GM23338 (cell line): ENCODE measurements around the gene HCN2. TPM values are rescaled to one million over a fixed set of nuclear protein-coding genes. Genes with fewer than 3 reads are reported as not detected.

ENCODE experiments used
- ATAC-seq: fragments of 200-7000 bp; cut with Tn5 transposase; 3 replicates; pipeline ENCODE4 v1.9.1; 2020
- DNase-seq: peaks from one replicate; pipeline ENCODE4 v3.0.0-alpha.2; 2015; ENCODE audit warnings: low spot score
- H2AFZ ChIP-seq: fragments of 200-600 bp; sonication (generic); 2 replicates; pipeline ENCODE4 v1.8.0; 2016; ENCODE audit warnings: antibody characterized with exemption, mild to moderate bottlenecking, moderate library complexity
- H3F3A ChIP-seq: fragments of 200-600 bp; sonication (generic); replicated peaks from 2 replicates; pipeline ENCODE4 v1.8.0; 2017; ENCODE audit warnings: antibody characterized with exemption, mixed run types, low read depth
- H3K27ac ChIP-seq: fragments of 200-600 bp; sonication (generic); 2 replicates; pipeline ENCODE4 v1.6.1; 2016; ENCODE audit warnings: low read depth
- H3K27me3 ChIP-seq: fragments of 200-600 bp; sonication (generic); 2 replicates; pipeline ENCODE4 v1.8.0; 2016; ENCODE audit warnings: mild to moderate bottlenecking, mixed run types, moderate library complexity; ENCODE audit not compliant: insufficient read depth
- H3K36me3 ChIP-seq: fragments of 200-600 bp; sonication (generic); 2 replicates; pipeline ENCODE4 v1.8.0; 2016; ENCODE audit warnings: mild to moderate bottlenecking; ENCODE audit not compliant: insufficient read depth
- H3K4me1 ChIP-seq: fragments of 200-600 bp; sonication (generic); 2 replicates; pipeline ENCODE4 v1.8.0; 2016; ENCODE audit warnings: mild to moderate bottlenecking, moderate library complexity; ENCODE audit not compliant: insufficient read depth
- H3K4me2 ChIP-seq: fragments of 200-600 bp; sonication (generic); 2 replicates; pipeline ENCODE4 v1.7.1; 2017; ENCODE audit warnings: mixed run types
- H3K4me3 ChIP-seq: fragments of 200-600 bp; sonication (generic); 2 replicates; pipeline ENCODE4 v1.6.1; 2016; ENCODE audit warnings: mixed run types
- H3K79me2 ChIP-seq: fragments of 200-600 bp; sonication (generic); replicated peaks from 2 replicates; pipeline ENCODE4 v1.8.0; 2017; ENCODE audit warnings: mild to moderate bottlenecking; ENCODE audit not compliant: insufficient read depth
- H3K9me2 ChIP-seq: fragments of 200-600 bp; sonication (generic); 2 replicates; pipeline ENCODE4 v1.8.0; 2017; ENCODE audit not compliant: insufficient read depth
- H4K20me1 ChIP-seq: fragments of 200-600 bp; sonication (generic); replicated peaks from 2 replicates; pipeline ENCODE4 v1.8.0; 2017; ENCODE audit warnings: mild to moderate bottlenecking; ENCODE audit not compliant: insufficient read depth
- H3K27ac Mint-ChIP-seq: 2 replicates; pipeline ENCODE4 v1.8.0; 2020; ENCODE audit warnings: inconsistent platforms, mild to moderate bottlenecking, moderate library complexity, mixed read lengths
- H3K27me3 Mint-ChIP-seq: 3 replicates; pipeline ENCODE4 v1.8.0; 2022; ENCODE audit warnings: low read depth, mild to moderate bottlenecking, moderate library complexity, mixed read lengths, inconsistent platforms; ENCODE audit not compliant: insufficient read depth, poor library complexity
- H3K36me3 Mint-ChIP-seq: 3 replicates; pipeline ENCODE4 v1.8.0; 2021; ENCODE audit warnings: low read depth, mild to moderate bottlenecking, inconsistent platforms, moderate library complexity, mixed read lengths
- H3K4me1 Mint-ChIP-seq: 3 replicates; pipeline ENCODE4 v1.8.0; 2020; ENCODE audit warnings: mild to moderate bottlenecking, inconsistent platforms, mixed read lengths
- H3K4me3 Mint-ChIP-seq: 3 replicates; pipeline ENCODE4 v1.8.0; 2021; ENCODE audit warnings: moderate library complexity, mild to moderate bottlenecking, inconsistent platforms, mixed read lengths
- H3K9me3 Mint-ChIP-seq: 3 replicates; pipeline ENCODE4 v1.8.0; 2020; ENCODE audit warnings: moderate library complexity, mild to moderate bottlenecking, inconsistent platforms, mixed read lengths
- CREB1 ChIP-seq: fragments of 250-450 bp; sonication (Bioruptor Pico); IDR thresholded peaks from 2 replicates; pipeline ENCODE4 v1.5.0; 2020; ENCODE audit warnings: low read depth, mild to moderate bottlenecking, moderate library complexity
- ETS1 ChIP-seq: IDR thresholded peaks from 2 replicates; pipeline ENCODE4 v1.6.1; 2016; ENCODE audit warnings: antibody characterized with exemption
- EZH2 ChIP-seq: fragments of 200-600 bp; sonication (generic); IDR thresholded peaks from one replicate; pipeline ENCODE4 v1.8.0; 2017; ENCODE audit warnings: antibody characterized with exemption, mild to moderate bottlenecking, low read depth; ENCODE audit not compliant: unreplicated experiment
- EZH2phosphoT487 ChIP-seq: fragments of 200-600 bp; sonication (generic); IDR thresholded peaks from one replicate; pipeline ENCODE4 v1.8.1; 2018; ENCODE audit warnings: antibody characterized with exemption; ENCODE audit not compliant: unreplicated experiment
- JUNB ChIP-seq: IDR thresholded peaks from one replicate; pipeline ENCODE4 v1.6.1; 2016; ENCODE audit warnings: antibody characterized with exemption; ENCODE audit not compliant: unreplicated experiment
- NANOG ChIP-seq: IDR thresholded peaks from 2 replicates; pipeline ENCODE4 v1.6.1; 2016; ENCODE audit warnings: antibody characterized with exemption, borderline replicate concordance
- POLR2AphosphoS5 ChIP-seq: IDR thresholded peaks from 2 replicates; pipeline ENCODE4 v1.6.1; 2016; ENCODE audit warnings: antibody characterized with exemption, low read depth
- REST ChIP-seq: IDR thresholded peaks from one replicate; pipeline ENCODE4 v1.6.1; 2018; ENCODE audit warnings: antibody characterized with exemption; ENCODE audit not compliant: unreplicated experiment
- STAT1 ChIP-seq: IDR thresholded peaks from one replicate; pipeline ENCODE4 v1.6.1; 2016; ENCODE audit warnings: antibody characterized with exemption; ENCODE audit not compliant: unreplicated experiment
- ZNF114 ChIP-seq: fragments of 250-450 bp; sonication (Bioruptor Pico); IDR thresholded peaks from 2 replicates; pipeline ENCODE4 v1.5.0; 2020; ENCODE audit warnings: mild to moderate bottlenecking, moderate library complexity
- ZNF331 ChIP-seq: fragments of 250-450 bp; sonication (Bioruptor Pico); IDR thresholded peaks from 2 replicates; pipeline ENCODE4 v1.5.0; 2020; ENCODE audit warnings: low read depth, mild to moderate bottlenecking, moderate library complexity
- polyA plus RNA-seq: library from polyadenylated mRNA; unstranded; fragments of >200 nt; fragmentation: Nextera tagmentation; extraction: Ambion mirVana; gene quantifications from 2 replicates; pipeline ENCODE4 v1.2.1, GENCODE V29; 2016
- total RNA-seq: library from RNA; depleted of rRNA; stranded (reverse); fragments of >200 nt; shearing (Covaris generic); gene quantifications from 2 replicates; pipeline ENCODE4 v1.2.3, GENCODE V29; 2014
- TF ChIP-seq, protein P1 (sequence below): fragments of 250-450 bp; sonication (Bioruptor Pico); IDR thresholded peaks from 2 replicates; pipeline ENCODE4 v1.5.0; 2020; ENCODE audit warnings: mild to moderate bottlenecking, moderate library complexity
- TF ChIP-seq, protein P2 (sequence below), 2 experiments: fragments of 200-600 bp in 1 of 2; sonication (generic) in 1 of 2; conservative IDR thresholded peaks; 2 replicates each; pipeline versions ENCODE4 v1.5.1 to v1.6.1; 2016 to 2017; ENCODE audit warnings: antibody characterized with exemption in 2 of 2, low read depth in 2 of 2, mild to moderate bottlenecking in 2 of 2, moderate library complexity in 1 of 2

The HCN2 gene
- total and polyA plus RNA-seq, 2 experiments from 2014 or later = 0.06 to 2.9 TPM

- DNase-seq = no peak
- Histone ChIP-seq H3K36me3 (peaks cover 6% of the 10 kb centered on the region; the same call in 1 of the 2 replicates), H3K4me1 (no peaks in the 10 kb centered on the region), H3K79me2 (peaks cover 12% of the 10 kb centered on the region), H3F3A (0 out of 2 replicates have a peak, but pooled peaks cover 5% of the 10 kb centered on the region), H4K20me1 (peaks cover 9% of the 10 kb centered on the region), H3K27ac (no peak overlapping the region), H3K9me2 (no peaks in the 10 kb centered on the region), H3K4me2 (no peak overlapping the region), H3K27me3 (no peaks in the 10 kb centered on the region), H3K4me3 (no peak overlapping the region), H2AFZ (no peak overlapping the region)
- peaks cover 2% of the 10 kb centered on the region; the same call in 2 of the 3 replicates for H3K4me1 Mint-ChIP-seq
- no peaks in the 10 kb centered on the region for H3K9me3 Mint-ChIP-seq
- peaks cover 7% of the 10 kb centered on the region for H3K27me3 Mint-ChIP-seq
- no peak overlapping the region for H3K4me3 Mint-ChIP-seq
- no peak overlapping the region; the same call in 1 of the 2 replicates for H3K27ac Mint-ChIP-seq
- peaks cover 52% of the 10 kb centered on the region for H3K36me3 Mint-ChIP-seq
- no peak for TF ChIP-seq EZH2phosphoT487
- no peak for TF ChIP-seq ZNF114 (CRISPR knock-in tag)
- TF ChIP-seq STAT1 = no peak
- no peak for TF ChIP-seq NANOG
- no peak for TF ChIP-seq ZNF331
- TF ChIP-seq, protein P1, sequence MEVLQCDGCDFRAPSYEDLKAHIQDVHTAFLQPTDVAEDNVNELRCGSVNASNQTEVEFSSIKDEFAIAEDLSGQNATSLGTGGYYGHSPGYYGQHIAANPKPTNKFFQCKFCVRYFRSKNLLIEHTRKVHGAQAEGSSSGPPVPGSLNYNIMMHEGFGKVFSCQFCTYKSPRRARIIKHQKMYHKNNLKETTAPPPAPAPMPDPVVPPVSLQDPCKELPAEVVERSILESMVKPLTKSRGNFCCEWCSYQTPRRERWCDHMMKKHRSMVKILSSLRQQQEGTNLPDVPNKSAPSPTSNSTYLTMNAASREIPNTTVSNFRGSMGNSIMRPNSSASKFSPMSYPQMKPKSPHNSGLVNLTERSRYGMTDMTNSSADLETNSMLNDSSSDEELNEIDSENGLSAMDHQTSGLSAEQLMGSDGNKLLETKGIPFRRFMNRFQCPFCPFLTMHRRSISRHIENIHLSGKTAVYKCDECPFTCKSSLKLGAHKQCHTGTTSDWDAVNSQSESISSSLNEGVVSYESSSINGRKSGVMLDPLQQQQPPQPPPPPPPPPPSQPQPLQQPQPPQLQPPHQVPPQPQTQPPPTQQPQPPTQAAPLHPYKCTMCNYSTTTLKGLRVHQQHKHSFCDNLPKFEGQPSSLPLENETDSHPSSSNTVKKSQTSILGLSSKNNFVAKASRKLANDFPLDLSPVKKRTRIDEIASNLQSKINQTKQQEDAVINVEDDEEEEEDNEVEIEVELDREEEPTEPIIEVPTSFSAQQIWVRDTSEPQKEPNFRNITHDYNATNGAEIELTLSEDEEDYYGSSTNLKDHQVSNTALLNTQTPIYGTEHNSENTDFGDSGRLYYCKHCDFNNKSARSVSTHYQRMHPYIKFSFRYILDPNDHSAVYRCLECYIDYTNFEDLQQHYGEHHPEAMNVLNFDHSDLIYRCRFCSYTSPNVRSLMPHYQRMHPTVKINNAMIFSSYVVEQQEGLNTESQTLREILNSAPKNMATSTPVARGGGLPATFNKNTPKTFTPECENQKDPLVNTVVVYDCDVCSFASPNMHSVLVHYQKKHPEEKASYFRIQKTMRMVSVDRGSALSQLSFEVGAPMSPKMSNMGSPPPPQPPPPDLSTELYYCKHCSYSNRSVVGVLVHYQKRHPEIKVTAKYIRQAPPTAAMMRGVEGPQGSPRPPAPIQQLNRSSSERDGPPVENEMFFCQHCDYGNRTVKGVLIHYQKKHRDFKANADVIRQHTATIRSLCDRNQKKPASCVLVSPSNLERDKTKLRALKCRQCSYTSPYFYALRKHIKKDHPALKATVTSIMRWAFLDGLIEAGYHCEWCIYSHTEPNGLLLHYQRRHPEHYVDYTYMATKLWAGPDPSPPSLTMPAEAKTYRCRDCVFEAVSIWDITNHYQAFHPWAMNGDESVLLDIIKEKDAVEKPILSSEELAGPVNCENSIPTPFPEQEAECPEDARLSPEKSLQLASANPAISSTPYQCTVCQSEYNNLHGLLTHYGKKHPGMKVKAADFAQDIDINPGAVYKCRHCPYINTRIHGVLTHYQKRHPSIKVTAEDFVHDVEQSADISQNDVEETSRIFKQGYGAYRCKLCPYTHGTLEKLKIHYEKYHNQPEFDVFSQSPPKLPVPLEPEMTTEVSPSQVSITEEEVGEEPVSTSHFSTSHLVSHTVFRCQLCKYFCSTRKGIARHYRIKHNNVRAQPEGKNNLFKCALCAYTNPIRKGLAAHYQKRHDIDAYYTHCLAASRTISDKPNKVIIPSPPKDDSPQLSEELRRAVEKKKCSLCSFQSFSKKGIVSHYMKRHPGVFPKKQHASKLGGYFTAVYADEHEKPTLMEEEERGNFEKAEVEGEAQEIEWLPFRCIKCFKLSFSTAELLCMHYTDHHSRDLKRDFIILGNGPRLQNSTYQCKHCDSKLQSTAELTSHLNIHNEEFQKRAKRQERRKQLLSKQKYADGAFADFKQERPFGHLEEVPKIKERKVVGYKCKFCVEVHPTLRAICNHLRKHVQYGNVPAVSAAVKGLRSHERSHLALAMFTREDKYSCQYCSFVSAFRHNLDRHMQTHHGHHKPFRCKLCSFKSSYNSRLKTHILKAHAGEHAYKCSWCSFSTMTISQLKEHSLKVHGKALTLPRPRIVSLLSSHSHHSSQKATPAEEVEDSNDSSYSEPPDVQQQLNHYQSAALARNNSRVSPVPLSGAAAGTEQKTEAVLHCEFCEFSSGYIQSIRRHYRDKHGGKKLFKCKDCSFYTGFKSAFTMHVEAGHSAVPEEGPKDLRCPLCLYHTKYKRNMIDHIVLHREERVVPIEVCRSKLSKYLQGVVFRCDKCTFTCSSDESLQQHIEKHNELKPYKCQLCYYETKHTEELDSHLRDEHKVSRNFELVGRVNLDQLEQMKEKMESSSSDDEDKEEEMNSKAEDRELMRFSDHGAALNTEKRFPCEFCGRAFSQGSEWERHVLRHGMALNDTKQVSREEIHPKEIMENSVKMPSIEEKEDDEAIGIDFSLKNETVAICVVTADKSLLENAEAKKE = no peak
- no peak for TF ChIP-seq EZH2
- no peak for TF ChIP-seq POLR2AphosphoS5
- no peak for TF ChIP-seq JUNB
- TF ChIP-seq REST = no peak
- TF ChIP-seq, protein P2, sequence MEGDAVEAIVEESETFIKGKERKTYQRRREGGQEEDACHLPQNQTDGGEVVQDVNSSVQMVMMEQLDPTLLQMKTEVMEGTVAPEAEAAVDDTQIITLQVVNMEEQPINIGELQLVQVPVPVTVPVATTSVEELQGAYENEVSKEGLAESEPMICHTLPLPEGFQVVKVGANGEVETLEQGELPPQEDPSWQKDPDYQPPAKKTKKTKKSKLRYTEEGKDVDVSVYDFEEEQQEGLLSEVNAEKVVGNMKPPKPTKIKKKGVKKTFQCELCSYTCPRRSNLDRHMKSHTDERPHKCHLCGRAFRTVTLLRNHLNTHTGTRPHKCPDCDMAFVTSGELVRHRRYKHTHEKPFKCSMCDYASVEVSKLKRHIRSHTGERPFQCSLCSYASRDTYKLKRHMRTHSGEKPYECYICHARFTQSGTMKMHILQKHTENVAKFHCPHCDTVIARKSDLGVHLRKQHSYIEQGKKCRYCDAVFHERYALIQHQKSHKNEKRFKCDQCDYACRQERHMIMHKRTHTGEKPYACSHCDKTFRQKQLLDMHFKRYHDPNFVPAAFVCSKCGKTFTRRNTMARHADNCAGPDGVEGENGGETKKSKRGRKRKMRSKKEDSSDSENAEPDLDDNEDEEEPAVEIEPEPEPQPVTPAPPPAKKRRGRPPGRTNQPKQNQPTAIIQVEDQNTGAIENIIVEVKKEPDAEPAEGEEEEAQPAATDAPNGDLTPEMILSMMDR (conservative IDR thresholded peaks at IDR 0.05; ENCODE audit: low read depth in 2 of 2) = no peak
- no peak for TF ChIP-seq ETS1
- TF ChIP-seq CREB1 = no peak
- ATAC-seq = no peak
Measured at GRCh38 chr19:623175-623916, 33.7 kb downstream of the HCN2 start.
